GM23248 (cell line): Measurements from ENCODE around the gene ORMDL2. TPM values are rescaled to one million over a fixed set of nuclear protein-coding genes. Genes with fewer than 3 reads are reported as not detected.
A peak's percentile ranks its signal among the peaks of the same experiment; 100 is the strongest.

Experiments used
- DNase-seq: peaks from one replicate; pipeline ENCODE4 v3.0.0-alpha.2; 2015
- H2AFZ ChIP-seq: fragments of 200-600 bp; sonication (generic); 2 replicates; pipeline ENCODE4 v1.6.1; 2016; ENCODE audit warnings: antibody characterized with exemption
- H3F3A ChIP-seq: fragments of 200-600 bp; sonication (generic); 2 replicates; pipeline ENCODE4 v1.6.1; 2016; ENCODE audit warnings: mild to moderate bottlenecking, antibody characterized with exemption, mixed run types; ENCODE audit not compliant: insufficient read depth
- H3K27ac ChIP-seq: fragments of 200-600 bp; sonication (generic); 2 replicates; pipeline ENCODE4 v1.5.1; 2016; ENCODE audit warnings: mild to moderate bottlenecking
- H3K27me3 ChIP-seq: fragments of 200-600 bp; sonication (generic); replicated peaks from 2 replicates; pipeline ENCODE4 v1.6.1; 2016; ENCODE audit warnings: mild to moderate bottlenecking; ENCODE audit not compliant: insufficient read depth
- H3K36me3 ChIP-seq: fragments of 200-600 bp; sonication (generic); 2 replicates; pipeline ENCODE4 v1.6.1; 2016; ENCODE audit warnings: low read depth, mild to moderate bottlenecking
- H3K4me1 ChIP-seq: fragments of 200-600 bp; sonication (generic); 2 replicates; pipeline ENCODE4 v1.6.1; 2016; ENCODE audit warnings: mild to moderate bottlenecking; ENCODE audit not compliant: insufficient read depth
- H3K4me2 ChIP-seq: fragments of 200-600 bp; sonication (generic); one replicate; pipeline ENCODE4 v1.6.1; 2016; ENCODE audit warnings: mild to moderate bottlenecking; ENCODE audit not compliant: unreplicated experiment
- H3K4me3 ChIP-seq: fragments of 200-600 bp; sonication (generic); 2 replicates; pipeline ENCODE4 v1.5.1; 2016; ENCODE audit warnings: mild to moderate bottlenecking
- H3K79me2 ChIP-seq: fragments of 200-600 bp; sonication (generic); 2 replicates; pipeline ENCODE4 v1.6.1; 2016; ENCODE audit warnings: mild to moderate bottlenecking; ENCODE audit not compliant: insufficient read depth
- H3K9ac ChIP-seq: fragments of 200-600 bp; sonication (generic); 2 replicates; pipeline ENCODE4 v1.6.1; 2016; ENCODE audit warnings: mild to moderate bottlenecking
- H3K9me2 ChIP-seq: fragments of 200-600 bp; sonication (generic); 2 replicates; pipeline ENCODE4 v1.6.1; 2016; ENCODE audit warnings: mixed run types, mild to moderate bottlenecking, moderate library complexity; ENCODE audit not compliant: insufficient read depth
- H3K9me3 ChIP-seq: fragments of 200-600 bp; sonication (generic); one replicate; pipeline ENCODE4 v1.6.1; 2017; ENCODE audit warnings: low read depth
- H4K20me1 ChIP-seq: fragments of 200-600 bp; sonication (generic); 2 replicates; pipeline ENCODE4 v1.6.0; 2016; ENCODE audit not compliant: insufficient read depth
- EZH2 ChIP-seq: fragments of 200-600 bp; sonication (generic); IDR thresholded peaks from 2 replicates; pipeline ENCODE4 v1.6.1; 2018; ENCODE audit warnings: antibody characterized with exemption, mild to moderate bottlenecking; ENCODE audit not compliant: insufficient read depth, poor library complexity, severe bottlenecking
- EZH2phosphoT487 ChIP-seq: fragments of 200-600 bp; sonication (generic); IDR thresholded peaks from 2 replicates; pipeline ENCODE4 v1.6.1; 2018; ENCODE audit warnings: antibody characterized with exemption, moderate library complexity, mild to moderate bottlenecking, low read depth; ENCODE audit not compliant: insufficient read depth
- WGBS, 2 experiments: methylation state at CpG; one replicate each; pipeline ENCODE4 v1.1.6; 2015 to 2017; ENCODE audit warnings: low lambda C conversion rate in 2 of 2, low coverage in 1 of 2; ENCODE audit errors: missing lambda C conversion rate in 2 of 2; 5-methylcytosine and 5-hydroxymethylcytosine counted together
- in situ Hi-C: fragments of 300-500 bp; cut with MboI; formaldehyde crosslinking; loops from 2 replicates; pipeline ENCODE4 v1.15.0; 2020
- polyA plus RNA-seq: library from polyadenylated mRNA; unstranded; fragments of >200 nt; fragmentation: Nextera tagmentation; extraction: Ambion mirVana; gene quantifications from 2 replicates; pipeline ENCODE4 v1.2.1, GENCODE V29; 2016
- total RNA-seq: library from RNA; depleted of rRNA; stranded (reverse); fragments of >200 nt; shearing (Covaris generic); gene quantifications from 2 replicates; pipeline ENCODE4 v1.2.3, GENCODE V29; 2014

The ORMDL2 gene
- total and polyA plus RNA-seq, 2 experiments from 2014 or later = 21.7 to 87.7 TPM

DNA sequence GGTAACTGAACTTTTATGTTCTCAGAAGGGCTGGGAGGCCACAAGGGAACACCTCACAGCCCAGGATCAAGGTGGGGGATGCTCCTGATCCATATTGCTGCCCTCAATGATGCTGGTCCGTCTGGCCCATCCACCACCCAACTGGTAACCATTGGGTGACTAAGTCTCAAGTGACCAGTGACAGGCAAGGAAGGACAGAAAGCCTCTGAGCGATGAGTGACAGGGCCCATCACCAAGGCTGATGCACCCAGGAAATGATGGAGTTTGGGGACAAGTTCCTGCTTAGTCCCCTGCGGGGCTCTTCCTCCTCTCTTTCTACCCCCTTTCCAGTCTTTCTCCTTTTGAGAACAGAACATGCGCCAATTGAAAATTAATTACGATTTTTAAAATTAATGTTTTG is 27.5 kb downstream of the ORMDL2 start:
- H3K4me2 ChIP-seq = peak overlapping the region; percentile 10
- no peak for DNase-seq
- H3K9ac ChIP-seq = peak overlapping the region; percentile 94
- no peaks in the 10 kb centered on the region for H3K36me3 ChIP-seq
- no peaks in the 10 kb centered on the region for H3K9me2 ChIP-seq
- in situ Hi-C loops = no loop called here
- H4K20me1 ChIP-seq = no peaks in the 10 kb centered on the region
- H3K9me3 ChIP-seq = no peaks in the 10 kb centered on the region
- peak overlapping the region; percentile 28 for H2AFZ ChIP-seq
- H3K27ac ChIP-seq = peak overlapping the region; percentile 100
- peaks cover 34% of the 10 kb centered on the region for H3F3A ChIP-seq
- H3K4me1 ChIP-seq = peaks cover 56% of the 10 kb centered on the region
- TF ChIP-seq EZH2 = no peak
- no peak for TF ChIP-seq EZH2phosphoT487
- no peaks in the 10 kb centered on the region for H3K27me3 ChIP-seq
- WGBS, 2 experiments = 46 to 49% methylated on average over 5 of the region's 5 CpGs
- H3K79me2 ChIP-seq = peaks cover 22% of the 10 kb centered on the region
- H3K4me3 ChIP-seq = no peak overlapping the region

- peak; percentile 59 for DNase-seq
- peaks cover 16% of the 10 kb centered on the region for H3K79me2 ChIP-seq
- no peaks in the 10 kb centered on the region for H3K9me3 ChIP-seq
- H4K20me1 ChIP-seq = no peaks in the 10 kb centered on the region
- peak overlapping the region; percentile 94 for H3K9ac ChIP-seq
- TF ChIP-seq EZH2phosphoT487 (no peak), EZH2 (no peak)
- in situ Hi-C loops = no loop called here
- 50 to 59% methylated on average over 7 of the region's 7 CpGs for WGBS, 2 experiments
- H2AFZ ChIP-seq = peak overlapping the region; percentile 28
- H3K9me2 ChIP-seq = no peaks in the 10 kb centered on the region
- no peaks in the 10 kb centered on the region for H3K36me3 ChIP-seq
- H3K4me3 ChIP-seq = no peak overlapping the region
- peak overlapping the region; percentile 100 for H3K27ac ChIP-seq
- no peaks in the 10 kb centered on the region for H3K27me3 ChIP-seq
- peak overlapping the region; percentile 10 for H3K4me2 ChIP-seq
- H3K4me1 ChIP-seq = peaks cover 61% of the 10 kb centered on the region
- H3F3A ChIP-seq = peaks cover 39% of the 10 kb centered on the region
Observed at GRCh38 chr12:55845785-55846496, 28.1 kb downstream of the ORMDL2 start.

- Histone ChIP-seq H2AFZ (peak overlapping the region; percentile 58), H4K20me1 (no peaks in the 10 kb centered on the region), H3K4me1 (peaks cover 55% of the 10 kb centered on the region), H3F3A (peaks cover 39% of the 10 kb centered on the region), H3K9me3 (no peaks in the 10 kb centered on the region), H3K27ac (peak overlapping the region; percentile 100), H3K79me2 (peaks cover 5% of the 10 kb centered on the region), H3K4me2 (peak overlapping the region; percentile 59), H3K4me3 (peak overlapping the region; percentile 36; the same call in 1 of the 2 replicates), H3K27me3 (no peaks in the 10 kb centered on the region), H3K36me3 (no peaks in the 10 kb centered on the region), H3K9ac (peak overlapping the region; percentile 94), H3K9me2 (no peaks in the 10 kb centered on the region)
- peak; percentile 91 for DNase-seq
- TF ChIP-seq EZH2 (no peak), EZH2phosphoT487 (no peak)
- in situ Hi-C loops = no loop called here
- WGBS, 2 experiments = 2 to 4% methylated on average over 3 of the region's 3 CpGs
Observed at GRCh38 chr12:55847033-55847432, 29.2 kb downstream of the ORMDL2 start.

GRCh38 chr12:55847603-55848291 is 29.9 kb downstream of the ORMDL2 start:
- peak; percentile 99 for DNase-seq
- H3K9ac ChIP-seq = peak overlapping the region; percentile 94
- H3K4me3 ChIP-seq = peak overlapping the region; percentile 55
- H3K27ac ChIP-seq = peak overlapping the region; percentile 100
- WGBS, 2 experiments = 7% methylated on average over 6 of the region's 6 CpGs
- H3K4me2 ChIP-seq = peak overlapping the region; percentile 73
- no peaks in the 10 kb centered on the region for H3K36me3 ChIP-seq
- peak overlapping the region; percentile 58 for H2AFZ ChIP-seq
- no peaks in the 10 kb centered on the region for H3K79me2 ChIP-seq
- no peaks in the 10 kb centered on the region for H3K27me3 ChIP-seq
- in situ Hi-C loops = no loop called here
- H3K9me3 ChIP-seq = no peaks in the 10 kb centered on the region
- TF ChIP-seq EZH2phosphoT487 = no peak
- no peak for TF ChIP-seq EZH2
- no peaks in the 10 kb centered on the region for H3K9me2 ChIP-seq
- peaks cover 51% of the 10 kb centered on the region for H3K4me1 ChIP-seq
- H4K20me1 ChIP-seq = no peaks in the 10 kb centered on the region
- H3F3A ChIP-seq = peaks cover 39% of the 10 kb centered on the region
